ENCODE data around the gene CAMTA1. TPM values are rescaled to one million over a fixed set of nuclear protein-coding genes. Genes with fewer than 3 reads are reported as not detected.

Gene CAMTA1
- polyA plus RNA-seq, 1 donor (not counting 4 experiments of a cell fraction or from before 2014, with no cell fraction given): 51.4 TPM

GRCh38 chr1:7780976-7781375, 995.7 kb downstream of the CAMTA1 start:
- Histone ChIP-seq H3K4me3 (ENCODE audit: control insufficient read depth in 2 of 3, extremely low read depth in 1 of 3, insufficient read depth in 2 of 3, low read depth in 1 of 3, low read length in 3 of 3) (no peak overlapping the region), H4K20me1 (ENCODE audit: control insufficient read depth, extremely low read depth, insufficient read depth, low read length) (no peaks in the 10 kb centered on the region), H3K27ac (ENCODE audit: control insufficient read depth, insufficient read depth, low read length) (no peak overlapping the region), H3K9ac (ENCODE audit: control insufficient read depth, extremely low read depth, insufficient read depth, low read length) (no peak overlapping the region), H3K9me1 (ENCODE audit: control insufficient read depth, extremely low read depth, insufficient read depth, low read length) (no peaks in the 10 kb centered on the region), H2AFZ (ENCODE audit: control insufficient read depth, low read length) (no peak overlapping the region), H3K79me2 (ENCODE audit: control insufficient read depth, insufficient read depth, low read length) (peaks cover 3% of the 10 kb centered on the region), H3K4me1 (ENCODE audit: control insufficient read depth, extremely low read depth, insufficient read depth, low read length) (peaks cover 7% of the 10 kb centered on the region), H3K4me2 (ENCODE audit: control insufficient read depth, extremely low read depth, insufficient read depth, low read depth, low read length) (no peak overlapping the region), H3K36me3 (ENCODE audit: control insufficient read depth in 2 of 2, extremely low read depth in 1 of 2, insufficient read depth in 2 of 2, low read length in 2 of 2) (peaks cover 13 to 20% of the 10 kb centered on the region in 2 experiments), H3K27me3 (ENCODE audit: control insufficient read depth, extremely low read depth, insufficient read depth, low read length) (no peaks in the 10 kb centered on the region), H3K9me3 (ENCODE audit: control insufficient read depth, low read depth, low read length) (no peaks in the 10 kb centered on the region)
- TF ChIP-seq EZH2 (IDR thresholded peaks at IDR 0.05; ENCODE audit: low read length) (no peak), CTCF (optimal IDR thresholded peaks at IDR 0.05 in 1 of 3, IDR thresholded peaks at IDR 0.05 in 1 of 3, conservative IDR thresholded peaks at IDR 0.05 in 1 of 3; ENCODE audit: extremely low read depth in 1 of 3, insufficient read depth in 2 of 3, low read length in 3 of 3) (no peak)
- dilution Hi-C loops (cut with MboI; ENCODE audit: extremely low pct_ligation_motif_present, low sequenced_read_pairs): no loop called here
- FAIRE-seq: no peak
- DNase-seq (ENCODE audit: low read depth, low spot score): no peak

- FAIRE-seq: no peak
- peaks cover 11 to 21% of the 10 kb centered on the region in 2 experiments for H3K36me3 ChIP-seq (ENCODE audit: control insufficient read depth in 2 of 2, extremely low read depth in 1 of 2, insufficient read depth in 2 of 2, low read length in 2 of 2)
Measured at GRCh38 chr1:7781501-7781900, 996.2 kb downstream of the CAMTA1 start.

More at GRCh38 chr1:7781501-7781900, 996.2 kb downstream of the CAMTA1 start:
- Histone ChIP-seq H3K4me3 (ENCODE audit: control insufficient read depth in 2 of 3, extremely low read depth in 1 of 3, insufficient read depth in 2 of 3, low read depth in 1 of 3, low read length in 3 of 3) (no peak overlapping the region), H2AFZ (ENCODE audit: control insufficient read depth, low read length) (no peak overlapping the region), H3K9me1 (ENCODE audit: control insufficient read depth, extremely low read depth, insufficient read depth, low read length) (no peaks in the 10 kb centered on the region), H3K79me2 (ENCODE audit: control insufficient read depth, insufficient read depth, low read length) (peaks cover 2% of the 10 kb centered on the region), H3K4me1 (ENCODE audit: control insufficient read depth, extremely low read depth, insufficient read depth, low read length) (peaks cover 7% of the 10 kb centered on the region), H4K20me1 (ENCODE audit: control insufficient read depth, extremely low read depth, insufficient read depth, low read length) (no peaks in the 10 kb centered on the region), H3K9me3 (ENCODE audit: control insufficient read depth, low read depth, low read length) (no peaks in the 10 kb centered on the region), H3K27ac (ENCODE audit: control insufficient read depth, insufficient read depth, low read length) (no peak overlapping the region), H3K27me3 (ENCODE audit: control insufficient read depth, extremely low read depth, insufficient read depth, low read length) (no peaks in the 10 kb centered on the region), H3K4me2 (ENCODE audit: control insufficient read depth, extremely low read depth, insufficient read depth, low read depth, low read length) (no peak overlapping the region), H3K9ac (ENCODE audit: control insufficient read depth, extremely low read depth, insufficient read depth, low read length) (no peak overlapping the region)
- dilution Hi-C loops (cut with MboI; ENCODE audit: extremely low pct_ligation_motif_present, low sequenced_read_pairs): no loop called here
- DNase-seq (ENCODE audit: low read depth, low spot score): no peak
- TF ChIP-seq CTCF (optimal IDR thresholded peaks at IDR 0.05 in 1 of 3, IDR thresholded peaks at IDR 0.05 in 1 of 3, conservative IDR thresholded peaks at IDR 0.05 in 1 of 3; ENCODE audit: extremely low read depth in 1 of 3, insufficient read depth in 2 of 3, low read length in 3 of 3) (no peak), EZH2 (IDR thresholded peaks at IDR 0.05; ENCODE audit: low read length) (no peak)

Measured in keratinocyte (primary cell).